HFF-Myc (cell line): ENCODE data around the gene SYNCRIP.

ENCODE experiments used
- DNase-seq: peaks from one replicate; pipeline ENCODE4 v3.0.0-alpha.2; 2011; ENCODE audit warnings: low read depth; ENCODE audit errors: extremely low read depth
- H3K4me3 ChIP-seq: replicated peaks from 2 replicates; pipeline ENCODE4 v1.5.1; 2011; ENCODE audit warnings: low read depth, mild to moderate bottlenecking, control low read depth, low read length
- CTCF ChIP-seq: IDR thresholded peaks from 2 replicates; pipeline ENCODE4 v1.5.1; 2012; ENCODE audit warnings: mild to moderate bottlenecking, low read depth, low read length, control low read depth; ENCODE audit errors: missing control alignments

The SYNCRIP gene

GRCh38 chr6:85675030-85675819 is 32.5 kb upstream of the SYNCRIP start:
- TF ChIP-seq CTCF = no peak
- peak overlapping the region; percentile 95 for H3K4me3 ChIP-seq
- no peak for DNase-seq

GRCh38 chr6:85674604-85675003 is 31.9 kb upstream of the SYNCRIP start:
- peak overlapping the region; percentile 95; the same call in 1 of the 2 replicates for H3K4me3 ChIP-seq
- TF ChIP-seq CTCF = no peak

GRCh38 chr6:85673198-85674139 is 30.8 kb upstream of the SYNCRIP start:
- H3K4me3 ChIP-seq = no peak overlapping the region
- DNase-seq = no peak

More at GRCh38 chr6:85674604-85675003, 31.9 kb upstream of the SYNCRIP start:
- no peak for DNase-seq

GRCh38 chr6:85672623-85673022 is 29.9 kb upstream of the SYNCRIP start:
- no peak for DNase-seq
- no peak for TF ChIP-seq CTCF
- H3K4me3 ChIP-seq = no peak overlapping the region

More at GRCh38 chr6:85673198-85674139, 30.8 kb upstream of the SYNCRIP start:
- no peak for TF ChIP-seq CTCF

GRCh38 chr6:85672050-85672449 is 29.4 kb upstream of the SYNCRIP start:
- no peak for TF ChIP-seq CTCF
- no peak overlapping the region for H3K4me3 ChIP-seq
- DNase-seq = no peak

- TF ChIP-seq CTCF = no peak
- no peak overlapping the region for H3K4me3 ChIP-seq
- DNase-seq = no peak
Measured at GRCh38 chr6:85670573-85670972, 27.9 kb upstream of the SYNCRIP start.
